SK-N-MC (cell line): Measurements from ENCODE around the gene LRRC27.
"Not testable (repeated sequence)": the region's sequence is repeated elsewhere in the genome, so short reads cannot be mapped to it uniquely, and the experiment has no call there.

Source experiments
- EZH2 ChIP-seq: fragments of 200-600 bp; sonication (generic); IDR thresholded peaks from one replicate; pipeline ENCODE4 v1.6.1; 2017; ENCODE audit warnings: antibody characterized with exemption
- FOXP2 ChIP-seq: optimal IDR thresholded peaks from 2 replicates; pipeline ENCODE3; 2011; ENCODE audit warnings: mild to moderate bottlenecking, moderate library complexity; ENCODE audit not compliant: insufficient read depth; ENCODE audit errors: extremely low read length, control extremely low read depth
- POLR2AphosphoS5 ChIP-seq: IDR thresholded peaks from 2 replicates; pipeline ENCODE4 v1.6.1; 2012; ENCODE audit warnings: mild to moderate bottlenecking, low read depth, low read length, borderline replicate concordance

- not testable (repeated sequence) for TF ChIP-seq POLR2AphosphoS5, EZH2, FOXP2
These were observed 49.0 kb downstream of the LRRC27 start for GRCh38 chr10:132380986-132381385.
